Endothelial cell of umbilical vein (primary cell): ENCODE data around the gene PYY.

Source experiments
- EZH2 ChIP-seq: IDR thresholded peaks from 2 replicates; pipeline ENCODE4 v1.6.1; 2012; ENCODE audit warnings: borderline replicate concordance, low read depth, mild to moderate bottlenecking, moderate library complexity, low read length, inconsistent platforms; ENCODE audit not compliant: severe bottlenecking
- POLR2A ChIP-seq: IDR thresholded peaks from 2 replicates; pipeline ENCODE4 v1.6.1; 2012; ENCODE audit warnings: low read depth, mild to moderate bottlenecking, control low read depth, low read length
- POLR2AphosphoS5 ChIP-seq: IDR thresholded peaks from 2 replicates; pipeline ENCODE4 v1.6.1; 2012; ENCODE audit warnings: low read depth, mild to moderate bottlenecking, control low read depth, low read length, moderate library complexity; ENCODE audit not compliant: insufficient read depth
- TF ChIP-seq, protein P1 (sequence below), 2 donors: IDR thresholded peaks; 1 replicate in 1 of 2; 2 replicates in 1 of 2; pipeline ENCODE4 v1.5.1; 2011; ENCODE audit warnings: low read length in 2 of 2, mild to moderate bottlenecking in 2 of 2, moderate library complexity in 2 of 2, control low read depth in 1 of 2, inconsistent platforms in 1 of 2, low read depth in 1 of 2; ENCODE audit not compliant: insufficient read depth in 1 of 2; ENCODE audit errors: extremely low read depth in 1 of 2

- TF ChIP-seq, protein P1, sequence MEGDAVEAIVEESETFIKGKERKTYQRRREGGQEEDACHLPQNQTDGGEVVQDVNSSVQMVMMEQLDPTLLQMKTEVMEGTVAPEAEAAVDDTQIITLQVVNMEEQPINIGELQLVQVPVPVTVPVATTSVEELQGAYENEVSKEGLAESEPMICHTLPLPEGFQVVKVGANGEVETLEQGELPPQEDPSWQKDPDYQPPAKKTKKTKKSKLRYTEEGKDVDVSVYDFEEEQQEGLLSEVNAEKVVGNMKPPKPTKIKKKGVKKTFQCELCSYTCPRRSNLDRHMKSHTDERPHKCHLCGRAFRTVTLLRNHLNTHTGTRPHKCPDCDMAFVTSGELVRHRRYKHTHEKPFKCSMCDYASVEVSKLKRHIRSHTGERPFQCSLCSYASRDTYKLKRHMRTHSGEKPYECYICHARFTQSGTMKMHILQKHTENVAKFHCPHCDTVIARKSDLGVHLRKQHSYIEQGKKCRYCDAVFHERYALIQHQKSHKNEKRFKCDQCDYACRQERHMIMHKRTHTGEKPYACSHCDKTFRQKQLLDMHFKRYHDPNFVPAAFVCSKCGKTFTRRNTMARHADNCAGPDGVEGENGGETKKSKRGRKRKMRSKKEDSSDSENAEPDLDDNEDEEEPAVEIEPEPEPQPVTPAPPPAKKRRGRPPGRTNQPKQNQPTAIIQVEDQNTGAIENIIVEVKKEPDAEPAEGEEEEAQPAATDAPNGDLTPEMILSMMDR (IDR thresholded peaks at IDR 0.05; ENCODE audit: extremely low read depth in 1 of 2, insufficient read depth in 1 of 2, low read depth in 1 of 2, low read length in 2 of 2): no peak
- TF ChIP-seq POLR2A (no peak), EZH2 (no peak), POLR2AphosphoS5 (no peak)
Observed at GRCh38 chr17:43938838-43939182, 14.9 kb downstream of the PYY start.
